ENCODE measurements around the gene RB1.
"Not testable (repeated sequence)": the region's sequence is repeated elsewhere in the genome, so short reads cannot be mapped to it uniquely, and the experiment has no call there.

The RB1 gene

DNA sequence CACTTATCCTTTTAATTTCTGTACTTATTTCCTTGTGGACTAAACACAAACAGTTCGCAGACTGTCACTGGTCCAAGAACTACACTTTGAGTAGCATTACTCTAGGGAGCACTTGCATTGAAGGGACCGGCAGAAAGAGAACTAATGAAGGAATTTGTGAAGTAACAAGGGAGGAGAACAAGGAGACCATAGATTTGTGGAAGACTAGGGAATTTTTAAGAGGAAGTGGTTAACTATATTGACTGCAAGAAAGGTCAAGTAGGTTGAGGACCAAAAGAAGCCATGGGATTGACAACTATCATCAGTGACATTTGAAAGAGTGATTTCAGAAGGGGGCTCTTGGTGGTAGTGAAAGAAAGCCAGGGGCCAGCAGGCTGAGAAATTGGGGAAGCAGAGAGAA is 4.0 kb upstream of the RB1 start:
- DNase-seq = no peak

DNA sequence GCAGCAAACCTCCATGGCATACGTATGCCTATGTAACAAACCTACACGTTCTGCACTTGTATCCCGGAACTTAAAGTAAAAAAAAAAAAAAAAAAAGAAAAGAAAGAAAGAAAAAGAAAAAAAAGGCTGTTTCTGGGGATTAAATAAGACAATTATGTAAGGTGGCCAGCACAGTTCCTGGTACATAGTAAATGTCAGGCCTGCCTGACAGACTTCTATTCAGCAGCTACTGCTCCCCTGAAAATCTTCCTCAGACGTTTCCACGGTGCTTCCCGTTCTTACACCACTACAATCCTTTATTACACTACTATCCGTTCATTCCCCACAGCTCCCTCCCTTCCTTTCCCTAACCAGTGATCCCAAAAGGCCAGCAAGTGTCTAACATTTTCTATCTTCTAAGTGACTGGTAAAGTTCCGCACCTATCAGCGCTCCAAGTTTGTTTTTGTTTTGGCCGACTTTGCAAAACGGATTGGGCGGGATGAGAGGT is 636 bp upstream of the RB1 start:
- DNase-seq = peak; percentile 11

DNA sequence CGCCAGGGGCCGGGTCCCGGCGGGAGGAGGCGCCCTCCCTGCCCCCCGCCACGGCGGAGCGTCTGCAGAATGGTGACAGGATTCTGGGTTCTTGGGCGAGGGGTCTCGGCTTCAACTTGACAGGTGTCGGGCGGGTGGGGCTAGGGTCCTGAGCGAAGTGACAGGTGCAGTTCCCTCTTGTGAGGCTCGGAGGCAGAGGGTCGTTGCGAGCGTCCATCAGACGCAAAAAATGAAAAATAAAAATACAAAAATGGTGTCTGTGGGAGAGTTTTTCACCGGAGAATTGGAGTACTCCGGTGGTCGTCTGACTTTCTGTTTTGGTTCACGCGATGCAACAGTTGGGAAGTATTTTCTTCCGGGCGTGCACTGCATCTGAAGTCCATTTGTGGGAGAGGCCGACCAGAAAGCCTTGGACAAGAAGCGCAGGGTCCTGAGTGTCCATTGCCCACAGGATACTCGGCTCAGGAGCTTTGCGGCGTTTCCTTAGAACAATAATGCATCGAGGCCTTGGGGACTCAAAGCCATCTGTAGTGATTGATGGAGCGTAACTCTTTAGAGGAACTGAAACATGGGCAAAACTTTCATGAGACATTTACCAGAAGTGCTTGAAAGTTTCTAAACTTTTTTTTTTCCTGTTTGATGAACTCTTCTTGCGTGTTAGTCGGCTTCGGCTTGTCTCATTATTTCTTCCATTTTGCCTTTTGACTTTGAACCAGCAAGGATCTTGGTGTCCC is 759 bp downstream of the RB1 start:
- DNase-seq = peak; percentile 9

DNA sequence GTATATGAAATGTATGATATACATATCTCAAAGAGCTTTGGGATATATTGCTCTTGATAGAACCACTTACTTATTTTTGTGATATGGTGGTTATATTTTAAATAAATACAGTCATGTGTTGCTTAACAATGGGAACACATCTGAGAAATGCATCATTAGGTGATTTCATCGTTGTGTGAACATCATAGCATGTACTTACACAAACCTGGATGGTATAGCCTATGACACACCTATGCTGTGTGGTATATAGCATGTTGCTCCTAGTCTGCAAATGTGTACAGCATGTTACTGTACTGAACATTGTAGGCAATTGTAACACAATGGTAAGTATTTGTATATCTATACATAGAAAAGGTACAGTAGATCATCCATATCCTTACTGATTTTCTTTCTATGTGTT is 7.7 kb downstream of the RB1 start:
- no peak for DNase-seq

DNA sequence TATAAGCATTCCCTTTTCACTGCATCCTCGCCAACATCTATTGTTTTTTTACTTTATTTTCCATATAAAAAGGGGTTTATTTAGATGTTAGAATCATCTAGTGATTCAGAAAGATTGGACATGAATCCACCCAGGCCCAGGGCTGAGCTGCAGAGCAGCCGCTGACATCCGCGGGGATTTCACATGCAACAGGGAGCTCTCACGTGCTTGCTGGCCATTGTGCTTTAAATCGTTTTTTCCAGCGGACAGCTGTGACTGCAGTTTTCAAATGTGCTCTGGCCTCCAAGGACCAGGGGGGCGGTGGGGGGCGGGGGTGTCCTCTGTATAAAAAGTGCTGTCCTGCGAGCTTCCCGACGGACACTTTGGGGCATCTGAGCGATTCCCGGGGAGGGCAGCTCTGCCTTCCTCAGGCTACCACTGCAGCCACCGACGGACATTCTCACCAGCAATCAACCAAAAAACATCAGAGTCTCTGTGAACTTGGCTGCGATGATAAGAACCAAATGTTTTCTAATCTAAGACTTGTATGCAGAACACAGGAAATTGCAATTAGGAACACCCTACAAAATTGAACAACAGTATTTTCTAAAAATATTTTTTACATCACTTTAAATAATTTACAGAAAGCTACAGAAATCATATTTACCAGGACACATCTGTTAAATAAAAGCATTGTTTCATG is 12.6 kb downstream of the RB1 start:
- DNase-seq = no peak

DNA sequence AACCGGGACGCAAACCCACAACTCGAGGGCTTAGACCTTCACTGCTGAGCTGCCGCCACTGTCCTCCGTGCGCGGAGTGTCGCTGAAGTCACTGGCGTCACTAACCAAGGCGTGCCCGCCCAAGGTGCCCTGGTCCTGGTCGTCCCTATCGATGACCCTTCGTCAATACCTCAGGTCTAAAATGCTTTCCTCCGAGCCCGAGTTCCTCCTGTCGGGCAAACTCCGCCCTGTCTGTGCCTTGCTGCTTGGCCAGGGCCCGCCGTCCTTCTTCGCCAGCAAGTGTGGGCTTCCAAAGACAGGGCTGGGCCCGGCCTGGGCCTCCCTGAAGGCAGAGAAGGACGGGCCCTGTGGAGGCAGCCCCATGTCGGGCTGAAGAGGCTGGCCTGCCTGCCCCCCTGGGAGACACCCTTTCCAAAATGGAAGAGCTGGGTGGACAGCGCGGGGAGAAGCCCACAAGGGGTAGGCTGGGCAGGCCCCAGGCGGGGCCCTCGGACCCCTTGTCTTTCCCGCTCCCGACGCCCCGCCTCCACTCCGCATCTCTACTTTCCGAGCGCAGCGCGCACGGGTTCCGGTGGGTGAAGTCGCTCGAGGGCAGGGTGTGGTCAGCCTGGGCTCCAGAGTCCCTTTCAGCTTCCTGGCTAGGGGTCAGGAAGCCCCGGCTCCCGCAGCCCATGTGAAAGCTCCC is 13.4 kb downstream of the RB1 start:
- no peak for DNase-seq

DNA sequence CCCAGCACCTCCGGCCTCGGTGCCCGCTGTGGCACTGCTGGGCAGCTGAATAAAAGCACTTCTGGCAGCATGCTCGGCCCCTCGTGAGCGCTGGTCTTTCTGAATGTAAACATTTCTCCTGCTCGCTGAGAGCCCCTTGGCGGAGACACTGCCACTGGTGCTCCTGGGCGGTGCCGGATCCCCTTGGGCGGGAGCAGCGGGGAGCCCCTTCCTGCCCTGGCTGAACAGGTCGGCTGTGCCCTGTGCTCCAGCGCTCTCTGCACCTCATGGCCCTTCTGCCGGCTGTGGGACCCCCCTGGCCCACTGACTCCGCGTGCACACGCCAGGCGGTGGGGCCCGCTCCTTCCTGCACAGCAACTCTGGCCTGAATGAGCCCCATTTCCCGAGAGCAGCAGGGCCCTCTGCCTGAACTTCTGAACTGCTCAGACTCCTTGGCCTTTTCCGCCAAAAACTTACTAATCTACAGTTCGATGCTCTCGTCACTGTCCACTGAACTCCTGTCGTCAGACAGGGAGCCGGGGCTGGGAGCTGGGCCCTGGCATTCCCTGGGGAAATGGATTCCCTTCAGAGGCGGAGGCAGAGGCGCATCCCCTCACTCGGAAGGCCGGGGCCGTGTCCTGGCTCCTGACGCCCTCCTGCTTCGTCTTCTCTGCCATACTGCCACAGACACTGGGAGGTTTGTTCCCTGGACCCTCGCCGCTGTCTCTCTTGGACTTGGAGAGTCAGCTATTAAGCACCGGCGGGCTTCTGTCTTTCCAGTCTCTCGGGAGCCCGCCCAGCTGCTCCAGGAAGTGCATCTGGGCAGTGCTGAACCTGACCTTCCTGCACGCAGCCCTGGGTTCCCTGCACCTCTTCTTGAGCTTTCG is 14.2 kb downstream of the RB1 start:
- no peak for DNase-seq

DNA sequence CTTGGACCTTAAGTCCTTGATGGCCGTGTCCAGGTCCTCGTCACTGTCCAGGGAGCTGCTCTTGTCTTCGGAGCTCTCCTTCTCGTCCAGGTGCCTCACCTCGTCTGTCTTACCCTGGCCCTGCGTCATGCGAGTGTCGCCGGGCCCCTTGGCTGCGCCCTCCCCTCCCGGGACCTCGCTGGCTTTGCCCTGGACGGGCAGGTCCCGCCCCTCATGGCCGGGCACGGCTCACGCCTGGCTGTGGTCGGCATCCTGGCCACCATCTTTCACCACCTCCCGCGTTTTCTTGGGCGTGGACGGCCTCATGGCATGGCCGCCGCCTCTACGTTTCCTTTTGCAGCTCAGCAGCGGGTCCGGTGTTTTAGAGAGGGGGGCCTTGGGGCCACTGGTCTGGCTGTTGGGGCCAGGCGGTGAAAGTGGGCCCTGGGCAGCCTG is 14.8 kb downstream of the RB1 start:
- no peak for DNase-seq

DNA sequence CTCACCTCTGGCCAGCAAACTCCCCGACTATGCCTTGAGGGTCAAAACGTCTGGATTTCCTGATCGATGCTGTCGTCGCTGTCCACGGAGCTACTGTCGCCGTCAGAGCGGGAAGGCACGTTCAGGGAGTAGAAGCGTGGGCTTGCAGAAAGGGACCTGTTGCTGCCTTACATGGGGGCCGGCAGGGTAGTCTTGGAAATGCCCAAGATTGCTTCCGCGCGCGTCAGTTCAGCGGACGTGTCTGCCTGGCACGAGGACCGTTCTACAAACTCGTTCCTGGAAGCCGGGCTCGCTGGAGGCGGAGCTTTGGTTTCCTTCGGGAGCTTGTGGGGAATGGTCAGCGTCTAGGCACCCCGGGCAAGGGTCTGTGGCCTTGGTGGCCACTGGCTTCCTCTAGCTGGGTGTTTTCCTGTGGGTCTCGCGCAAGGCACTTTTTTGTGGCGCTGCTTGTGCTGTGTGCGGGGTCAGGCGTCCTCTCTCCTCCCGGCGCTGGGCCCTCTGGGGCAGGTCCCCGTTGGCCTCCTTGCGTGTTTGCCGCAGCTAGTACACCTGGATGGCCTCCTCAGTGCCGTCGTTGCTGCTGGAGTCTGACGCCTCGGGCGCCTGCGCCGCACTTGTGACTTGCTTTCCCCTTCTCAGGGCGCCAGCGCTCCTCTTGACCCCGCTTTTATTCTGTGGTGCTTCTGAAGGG is 15.4 kb downstream of the RB1 start:
- no peak for DNase-seq

DNA sequence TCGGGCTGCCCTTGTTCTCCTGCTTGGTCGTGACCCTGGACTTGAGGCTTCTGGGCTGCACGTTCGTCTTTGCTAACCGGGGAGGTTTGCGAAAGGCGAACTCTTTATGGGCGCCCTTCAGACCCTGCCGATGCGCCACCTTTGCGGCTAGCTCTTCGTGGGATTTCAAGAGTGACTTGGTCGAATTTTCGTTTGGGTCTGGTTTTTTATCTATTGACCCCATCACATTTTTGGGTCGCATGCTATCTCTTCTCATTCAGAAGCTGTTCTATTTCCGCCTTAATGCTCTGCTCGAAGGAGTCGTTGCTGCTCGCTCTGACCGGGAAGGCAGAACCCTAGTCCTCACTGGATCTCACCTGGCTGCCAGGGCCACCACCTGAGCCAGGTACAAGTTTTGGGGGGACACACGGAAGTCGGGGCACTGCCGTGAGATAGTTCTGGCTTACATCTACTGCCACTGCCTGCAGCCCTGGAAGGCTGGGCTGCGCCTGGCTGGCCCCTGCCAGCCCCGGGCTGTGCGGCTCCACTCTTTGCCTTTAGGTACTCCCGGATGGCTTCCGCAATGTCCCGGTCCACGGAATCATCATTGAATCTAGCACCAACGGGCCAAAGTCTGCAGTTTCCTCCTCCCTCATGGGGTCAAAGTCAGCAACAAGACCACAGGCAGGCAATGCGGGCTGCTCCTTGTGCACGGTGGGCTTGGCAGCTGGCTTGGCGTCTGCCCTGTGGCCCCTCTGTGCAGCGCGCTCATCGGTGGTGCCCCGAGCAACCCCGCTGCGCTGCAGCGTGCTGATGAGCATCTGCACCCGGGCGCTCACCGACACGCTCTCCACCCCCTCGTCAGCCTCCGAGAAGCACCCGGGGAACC is 16.2 kb downstream of the RB1 start:
- DNase-seq = no peak

DNA sequence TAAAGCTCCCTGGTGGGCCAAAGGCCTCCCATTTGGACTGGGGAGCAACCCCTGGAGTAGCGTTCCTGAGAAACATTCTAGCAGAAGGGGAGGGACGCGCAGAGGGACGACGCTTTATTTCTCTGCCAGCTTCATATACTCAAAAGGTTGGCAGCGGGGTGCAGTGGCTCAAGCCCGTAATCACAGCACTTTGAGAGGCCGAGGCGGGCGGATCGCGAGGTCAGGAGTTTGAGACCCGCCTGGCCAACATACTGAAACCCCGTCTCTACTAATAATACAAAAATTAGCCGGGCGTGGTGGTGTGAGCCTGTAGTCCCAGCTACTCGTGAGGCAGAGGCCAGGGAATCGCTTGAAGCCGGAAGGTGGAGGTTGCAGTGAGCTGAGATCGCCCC is 16.8 kb downstream of the RB1 start:
- no peak for DNase-seq

DNA sequence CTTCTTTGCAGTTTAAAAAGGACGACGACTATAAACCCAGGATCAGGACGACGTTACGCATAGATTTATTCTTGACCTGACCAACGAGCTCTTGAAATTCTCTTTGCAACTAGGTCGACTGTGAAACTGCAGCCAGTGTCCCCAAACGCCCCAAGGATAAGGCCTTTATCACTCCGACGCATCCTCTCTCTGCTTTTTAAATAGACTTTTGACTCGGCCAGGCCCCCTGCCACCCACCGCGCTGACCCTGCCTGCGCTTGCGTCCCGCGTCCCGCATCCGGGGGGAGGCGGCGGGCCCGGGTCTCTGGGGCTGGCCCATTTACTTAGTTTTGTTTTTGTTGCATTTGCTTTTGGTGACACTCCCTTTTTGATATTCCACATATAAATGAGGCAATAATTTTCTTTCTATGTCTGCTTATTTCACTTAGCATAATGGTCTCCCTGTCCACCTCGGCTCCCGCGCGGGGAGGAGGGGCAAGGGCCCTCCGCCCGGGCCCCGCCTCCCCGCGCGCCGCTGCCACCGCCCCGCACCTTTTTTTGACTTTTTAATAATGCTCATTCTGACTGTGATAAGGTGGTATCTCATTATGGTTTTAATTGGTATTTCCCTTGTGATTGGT is 17.4 kb downstream of the RB1 start:
- no peak for DNase-seq

DNA sequence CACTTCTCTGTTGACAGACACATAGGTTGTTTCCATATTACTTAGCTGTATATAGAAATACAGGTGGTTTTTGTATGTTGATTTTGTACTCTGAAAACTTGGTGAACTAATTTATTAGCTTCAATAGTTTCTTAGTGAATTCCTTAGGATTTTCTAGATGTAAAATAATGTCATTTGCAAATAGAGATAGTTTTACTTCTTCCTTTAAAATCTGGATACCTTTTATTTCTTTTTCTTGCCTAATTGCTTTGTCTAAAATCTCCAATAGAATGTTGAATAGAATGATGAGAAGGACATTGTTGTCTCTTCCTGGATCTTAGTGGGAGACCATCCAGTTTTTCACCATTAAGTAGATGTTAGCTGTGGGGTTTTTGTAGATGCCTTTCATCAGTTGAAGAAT is 18.7 kb downstream of the RB1 start:
- no peak for DNase-seq

DNA sequence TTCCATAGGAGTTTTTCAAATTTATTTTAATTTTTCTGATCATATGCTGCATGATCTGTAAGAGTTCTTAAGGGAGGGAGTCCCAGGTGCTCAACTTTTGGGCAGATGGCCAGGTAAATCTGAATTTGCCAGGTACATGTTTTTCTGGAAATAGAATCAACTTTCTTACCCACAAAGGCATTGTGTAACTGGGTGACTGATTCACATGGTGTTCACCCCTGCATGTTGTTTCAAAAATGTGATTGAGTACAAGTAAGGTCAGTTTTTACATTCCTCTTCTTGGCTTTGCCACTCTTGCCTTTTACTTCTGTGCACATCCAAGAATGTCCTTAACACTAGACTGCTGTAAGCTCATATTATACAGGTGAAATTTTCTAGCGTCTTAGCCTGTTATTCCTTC is 30.4 kb downstream of the RB1 start:
- peak; percentile 22 for DNase-seq

DNA sequence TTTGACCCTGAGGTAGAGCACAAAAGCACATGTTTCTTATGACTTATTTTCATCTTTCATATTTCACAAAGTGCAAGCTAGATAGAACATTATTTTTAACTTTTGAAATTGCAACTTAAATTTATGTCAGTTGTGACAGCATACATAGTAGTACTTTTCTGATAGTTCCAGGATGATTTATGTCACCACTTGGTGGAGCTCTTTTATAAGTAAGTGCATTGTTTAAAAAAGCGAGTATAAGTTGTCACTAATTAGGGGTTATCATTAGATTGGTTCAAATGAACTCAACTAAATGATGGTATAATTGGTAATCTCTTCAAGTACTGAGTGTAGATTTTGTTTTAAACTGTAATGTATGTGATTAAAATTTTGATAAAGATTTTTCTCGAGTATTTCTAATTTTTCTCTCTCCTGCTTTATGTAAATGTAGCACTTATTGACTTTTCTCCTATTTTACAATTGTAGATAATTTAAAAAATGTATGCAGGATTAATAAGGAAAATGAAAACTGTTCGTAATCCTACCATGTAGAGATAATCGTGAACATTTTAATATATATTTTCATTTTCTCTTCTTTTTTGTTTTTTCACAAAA is 31.1 kb downstream of the RB1 start:
- DNase-seq = no peak

DNA sequence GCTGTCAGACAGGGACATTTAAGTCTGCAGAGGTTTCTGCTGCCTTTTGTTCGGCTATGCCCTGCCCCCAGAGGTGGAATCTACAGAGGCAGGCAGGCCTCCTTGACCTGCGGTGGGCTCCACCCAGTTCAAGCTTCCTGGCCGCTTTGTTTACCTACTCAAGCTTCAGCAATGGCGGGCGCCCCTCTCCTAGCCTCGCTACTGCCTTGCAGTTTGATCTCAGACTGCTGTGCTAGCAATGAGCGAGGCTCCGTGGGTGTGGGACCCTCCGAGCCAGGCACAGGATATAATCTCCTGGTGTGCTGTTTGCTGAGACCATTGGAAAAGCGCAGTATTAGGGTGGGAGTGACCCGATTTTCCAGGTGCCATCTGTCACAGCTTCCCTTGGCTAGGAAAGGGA is 35.6 kb downstream of the RB1 start:
- not testable (repeated sequence) for DNase-seq

DNA sequence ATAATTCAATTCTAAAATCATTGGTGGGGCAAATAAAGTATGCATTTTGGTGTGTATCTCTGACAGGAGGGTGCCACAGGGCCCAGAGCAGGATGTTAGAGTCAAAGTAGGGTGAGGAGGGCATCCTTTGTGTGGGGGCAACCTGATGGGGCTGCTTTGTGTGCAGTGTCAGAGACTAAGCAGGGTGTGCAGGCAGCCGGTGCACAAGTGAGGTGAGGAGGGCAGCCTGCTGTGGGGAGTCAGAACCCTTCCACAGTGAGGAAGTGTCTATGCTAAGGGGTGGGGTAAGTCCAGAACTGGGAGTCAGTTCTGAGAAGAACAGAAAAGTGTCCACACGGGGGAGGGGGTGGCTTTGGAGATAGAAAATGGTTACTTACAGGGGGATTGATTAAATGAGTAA is 40.7 kb downstream of the RB1 start:
- DNase-seq = no peak

DNA sequence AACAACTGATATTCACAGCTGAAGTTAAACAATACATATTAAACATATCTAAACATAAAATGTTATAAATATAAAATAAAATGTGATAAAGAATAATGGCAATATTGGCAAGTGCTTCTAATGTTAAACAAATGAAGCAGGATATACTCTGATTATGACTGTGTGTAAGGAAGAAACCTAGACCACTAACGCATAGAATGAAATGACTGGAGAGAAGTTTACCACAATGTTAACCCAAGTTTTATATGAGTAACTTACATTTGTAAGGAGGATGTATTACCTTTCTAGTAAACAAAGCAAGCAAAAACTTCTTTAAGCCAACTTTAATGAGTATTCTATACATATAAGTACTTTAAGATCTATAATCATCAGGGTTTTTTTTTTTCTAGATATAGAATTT is 43.0 kb downstream of the RB1 start:
- DNase-seq = no peak

DNA sequence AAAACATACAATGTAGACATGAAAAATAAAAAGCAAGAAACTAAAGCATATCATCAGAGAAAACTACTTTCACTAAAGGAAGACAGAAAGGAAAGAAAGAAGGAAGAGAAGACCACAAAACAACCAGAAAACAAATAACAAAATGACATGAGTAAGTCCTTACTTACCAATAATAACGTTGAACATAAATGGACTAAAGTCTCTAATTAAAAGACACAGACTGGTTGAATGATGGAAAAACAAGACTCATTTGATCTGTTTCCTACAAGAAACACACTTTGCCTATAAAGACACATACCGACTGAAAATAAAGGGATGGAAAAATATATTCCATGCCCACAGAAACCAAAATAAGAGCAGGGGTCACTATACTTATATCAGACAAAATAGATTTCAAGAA is 46.0 kb downstream of the RB1 start:
- no peak for DNase-seq

DNA sequence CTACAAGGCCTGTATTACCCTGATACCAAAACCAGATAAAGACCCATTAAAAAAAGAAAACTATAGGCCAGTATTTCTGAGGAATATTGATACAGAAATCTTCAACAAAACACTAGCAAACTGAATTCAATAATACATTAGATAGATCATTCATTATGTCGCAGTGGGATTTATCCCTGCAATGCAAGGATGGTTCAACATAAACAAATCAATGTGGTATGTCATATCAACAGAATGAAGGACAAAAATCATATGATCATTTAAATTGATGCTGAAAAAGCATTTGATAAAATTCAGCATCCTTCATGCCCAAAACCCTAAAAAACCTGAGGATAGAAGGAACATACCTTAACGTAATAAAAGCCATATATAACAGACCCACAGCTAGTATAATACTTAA is 50.0 kb downstream of the RB1 start:
- no peak for DNase-seq

DNA sequence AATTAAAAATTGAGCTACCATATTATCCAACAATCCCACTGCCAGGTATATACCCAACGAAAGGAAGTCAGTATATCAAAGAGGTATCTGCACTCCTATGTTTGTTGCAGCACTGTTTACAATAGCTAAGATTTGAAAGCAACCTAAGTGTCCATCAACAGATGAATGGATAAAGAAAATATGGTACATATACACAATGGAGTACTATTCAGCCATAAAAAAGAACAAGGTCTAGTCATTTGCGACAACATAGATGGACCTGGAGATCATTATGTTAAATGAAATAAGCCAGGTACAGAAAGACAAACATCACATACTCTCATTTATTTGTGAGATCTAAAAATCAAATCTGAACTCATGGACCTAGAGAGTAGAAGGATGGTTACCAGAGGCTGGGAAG is 52.0 kb downstream of the RB1 start:
- not testable (repeated sequence) for DNase-seq

All from NCI-H226 (cell line).